GM18858 (cell line): ENCODE results near the gene GSS.

Experiments used
- ATAC-seq: cut with Tn5 transposase; IDR thresholded peaks from one replicate; pipeline ENCODE4 v1.9.1; 2021; ENCODE audit not compliant: unreplicated experiment

Gene GSS

GRCh38 chr20:34978092-34978744, 22.6 kb upstream of the GSS start:
- no peak for ATAC-seq

- no peak for ATAC-seq
These were observed 21.9 kb upstream of the GSS start for GRCh38 chr20:34977365-34978091.

GRCh38 chr20:34976286-34976685, 20.7 kb upstream of the GSS start:
- no peak for ATAC-seq

- no peak for ATAC-seq
These were observed 18.6 kb upstream of the GSS start for GRCh38 chr20:34974246-34974645.

- ATAC-seq, result no peak
These were observed 16.1 kb upstream of the GSS start for GRCh38 chr20:34971561-34972235.

GRCh38 chr20:34970846-34971560, 15.4 kb upstream of the GSS start:
- ATAC-seq, result no peak

- no peak for ATAC-seq
These were observed 14.7 kb upstream of the GSS start for GRCh38 chr20:34970193-34970840.

GRCh38 chr20:34968042-34968775, 12.6 kb upstream of the GSS start:
- no peak for ATAC-seq

- ATAC-seq, result no peak
These were observed 11.8 kb upstream of the GSS start for GRCh38 chr20:34967421-34967820.

- no peak for ATAC-seq
These were observed 9.4 kb upstream of the GSS start for GRCh38 chr20:34965051-34965450.

- no peak for ATAC-seq
These were observed 8.9 kb upstream of the GSS start for GRCh38 chr20:34964486-34964885.

GRCh38 chr20:34956751-34957472, 1.3 kb upstream of the GSS start:
- ATAC-seq, result no peak

- ATAC-seq, result no peak
These were observed 444 bp upstream of the GSS start for GRCh38 chr20:34956041-34956458.

GRCh38 chr20:34954904-34955230, 739 bp downstream of the GSS start:
- ATAC-seq, result no peak

- ATAC-seq, result no peak
These were observed 1.6 kb downstream of the GSS start for GRCh38 chr20:34953960-34954359.

- no peak for ATAC-seq
These were observed 2.9 kb downstream of the GSS start for GRCh38 chr20:34952671-34953070.

GRCh38 chr20:34951652-34952051, 4.0 kb downstream of the GSS start:
- ATAC-seq, result no peak

GRCh38 chr20:34951252-34951651, 4.4 kb downstream of the GSS start:
- ATAC-seq, result no peak

GRCh38 chr20:34949120-34949519, 6.5 kb downstream of the GSS start:
- no peak for ATAC-seq

GRCh38 chr20:34948030-34948429, 7.6 kb downstream of the GSS start:
- ATAC-seq, result no peak
